ENCODE results near the gene INHBB.
"Not testable (repeated sequence)": the region's sequence is repeated elsewhere in the genome, so short reads cannot be mapped to it uniquely, and the experiment has no call there.

INHBB gene

DNA sequence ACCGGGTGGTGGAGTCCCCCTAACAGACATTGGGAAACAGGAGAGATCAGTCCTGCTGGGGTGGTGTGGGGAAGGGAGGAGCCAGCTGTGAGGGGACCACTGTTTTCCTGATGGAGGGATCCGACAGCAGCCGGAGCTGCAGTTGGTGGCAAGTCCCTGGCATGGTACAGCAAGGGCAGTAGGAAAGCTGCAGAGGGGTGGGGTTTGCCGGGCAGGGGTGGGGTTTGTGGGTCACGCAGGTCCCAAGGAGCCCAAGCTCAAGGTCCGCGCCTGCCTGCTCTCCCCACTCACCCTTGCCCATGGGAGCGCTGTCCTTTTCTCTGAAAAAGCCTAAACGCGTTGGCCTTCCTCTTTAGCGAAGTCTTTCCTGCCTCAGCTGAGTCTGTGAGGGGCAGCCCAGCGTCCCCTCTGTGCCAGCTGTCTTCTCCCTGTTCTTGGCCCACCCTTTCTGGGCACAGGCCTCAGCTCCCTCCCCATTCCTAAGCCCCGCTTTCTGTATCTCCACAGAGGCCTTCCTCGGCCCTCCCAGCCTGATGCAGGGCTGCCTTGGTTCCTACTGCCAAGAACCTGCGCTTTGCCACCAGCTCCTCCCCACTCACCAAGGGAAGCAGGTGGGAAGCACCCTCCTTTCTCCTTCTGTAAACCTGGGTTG is 29.3 kb upstream of the INHBB start:
- FAIRE-seq, result no peak
- DNase-seq (ENCODE audit: insufficient read length, low spot score), result no peak
- TF ChIP-seq, protein P1, sequence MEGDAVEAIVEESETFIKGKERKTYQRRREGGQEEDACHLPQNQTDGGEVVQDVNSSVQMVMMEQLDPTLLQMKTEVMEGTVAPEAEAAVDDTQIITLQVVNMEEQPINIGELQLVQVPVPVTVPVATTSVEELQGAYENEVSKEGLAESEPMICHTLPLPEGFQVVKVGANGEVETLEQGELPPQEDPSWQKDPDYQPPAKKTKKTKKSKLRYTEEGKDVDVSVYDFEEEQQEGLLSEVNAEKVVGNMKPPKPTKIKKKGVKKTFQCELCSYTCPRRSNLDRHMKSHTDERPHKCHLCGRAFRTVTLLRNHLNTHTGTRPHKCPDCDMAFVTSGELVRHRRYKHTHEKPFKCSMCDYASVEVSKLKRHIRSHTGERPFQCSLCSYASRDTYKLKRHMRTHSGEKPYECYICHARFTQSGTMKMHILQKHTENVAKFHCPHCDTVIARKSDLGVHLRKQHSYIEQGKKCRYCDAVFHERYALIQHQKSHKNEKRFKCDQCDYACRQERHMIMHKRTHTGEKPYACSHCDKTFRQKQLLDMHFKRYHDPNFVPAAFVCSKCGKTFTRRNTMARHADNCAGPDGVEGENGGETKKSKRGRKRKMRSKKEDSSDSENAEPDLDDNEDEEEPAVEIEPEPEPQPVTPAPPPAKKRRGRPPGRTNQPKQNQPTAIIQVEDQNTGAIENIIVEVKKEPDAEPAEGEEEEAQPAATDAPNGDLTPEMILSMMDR (IDR thresholded peaks at IDR 0.05; ENCODE audit: insufficient read depth, missing control alignments), result no peak

DNA sequence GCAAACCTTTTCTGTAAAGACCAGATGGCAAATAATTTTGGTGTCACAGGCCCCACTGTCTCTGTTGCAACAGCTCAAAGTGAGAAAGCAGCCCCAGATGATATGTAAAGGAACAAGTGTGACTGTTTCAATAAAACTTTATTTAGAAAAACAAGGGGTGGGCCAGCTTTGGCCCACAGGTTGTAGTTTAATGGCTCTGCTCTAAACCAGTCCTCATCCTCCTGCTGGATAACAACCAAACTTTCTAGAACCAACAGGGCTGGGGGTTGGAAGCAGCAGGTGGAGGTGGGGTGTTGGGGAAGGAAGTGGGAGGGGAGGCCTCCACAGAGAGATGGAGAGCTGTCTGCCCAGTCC is 28.8 kb upstream of the INHBB start:
- TF ChIP-seq, protein P1 (IDR thresholded peaks at IDR 0.05; ENCODE audit: insufficient read depth, missing control alignments), result no peak
- DNase-seq (ENCODE audit: insufficient read length, low spot score), result no peak
- no peak for FAIRE-seq

DNA sequence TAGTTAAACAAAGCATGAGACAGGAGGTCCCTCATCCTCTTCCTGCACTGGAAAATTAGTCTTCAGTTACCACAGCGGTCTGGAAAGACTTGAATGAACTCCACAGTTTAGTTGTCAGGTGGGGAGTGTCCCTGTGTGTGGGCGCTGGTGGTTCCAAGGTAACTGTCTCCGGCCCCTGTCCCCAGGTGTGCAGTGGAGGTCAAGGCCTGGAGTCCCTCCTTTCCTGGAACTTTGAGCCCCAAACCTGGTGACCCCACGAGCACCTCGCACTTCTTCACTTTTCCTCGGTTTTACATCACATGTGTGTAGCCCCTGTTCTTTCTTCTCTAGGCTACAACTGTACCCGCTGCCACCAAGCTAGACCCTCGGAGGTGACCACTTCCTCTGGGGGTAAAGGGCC is 28.0 kb upstream of the INHBB start:
- TF ChIP-seq, protein P1 (IDR thresholded peaks at IDR 0.05; ENCODE audit: insufficient read depth, missing control alignments), result no peak
- FAIRE-seq, result no peak
- DNase-seq (ENCODE audit: insufficient read length, low spot score), result no peak

DNA sequence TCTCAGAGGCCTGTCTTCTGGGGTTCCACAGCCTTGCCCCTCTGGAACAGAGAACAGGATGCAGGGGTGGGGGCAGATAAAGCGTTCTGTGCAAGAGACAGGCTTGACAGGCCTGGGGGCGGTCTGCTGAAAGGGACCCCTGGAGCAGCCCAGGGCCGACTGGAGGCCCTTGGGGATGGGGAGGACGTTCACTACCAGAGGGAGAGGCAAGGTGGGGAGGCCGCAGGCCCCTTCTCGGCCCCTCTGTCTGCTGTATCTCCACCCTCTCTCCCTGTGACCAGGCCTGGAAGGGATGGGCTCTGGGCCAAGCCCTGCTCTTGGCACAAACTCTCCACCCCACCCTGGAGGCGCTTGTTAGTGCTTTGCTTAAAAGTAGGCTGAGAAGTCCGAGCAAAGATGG is 27.3 kb upstream of the INHBB start:
- no peak for FAIRE-seq
- DNase-seq (ENCODE audit: insufficient read length, low spot score), result no peak
- TF ChIP-seq, protein P1 (IDR thresholded peaks at IDR 0.05; ENCODE audit: insufficient read depth, missing control alignments), result no peak

DNA sequence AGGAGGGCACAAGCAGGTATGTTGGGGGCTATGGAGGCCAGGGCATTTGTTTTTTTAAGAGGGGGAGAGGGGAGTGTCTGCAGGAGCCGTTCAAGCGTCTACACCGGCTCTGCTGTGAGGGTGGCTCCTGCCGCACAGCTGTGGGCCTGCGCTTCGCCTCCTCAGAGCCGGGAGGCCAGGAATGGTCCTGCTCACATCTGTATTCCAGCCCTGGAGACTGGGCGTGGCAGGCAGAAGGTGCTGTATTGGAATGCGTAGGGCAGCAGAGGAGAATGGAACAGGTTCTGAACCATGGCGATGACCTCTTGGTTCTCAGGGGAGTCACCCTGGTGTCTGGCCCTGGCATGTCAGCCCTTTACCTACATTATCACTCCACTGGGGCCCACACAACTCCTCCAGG is 26.8 kb upstream of the INHBB start:
- TF ChIP-seq, protein P1 (IDR thresholded peaks at IDR 0.05; ENCODE audit: insufficient read depth, missing control alignments), result no peak
- FAIRE-seq (no peak), DNase-seq (ENCODE audit: insufficient read length, low spot score) (no peak)

DNA sequence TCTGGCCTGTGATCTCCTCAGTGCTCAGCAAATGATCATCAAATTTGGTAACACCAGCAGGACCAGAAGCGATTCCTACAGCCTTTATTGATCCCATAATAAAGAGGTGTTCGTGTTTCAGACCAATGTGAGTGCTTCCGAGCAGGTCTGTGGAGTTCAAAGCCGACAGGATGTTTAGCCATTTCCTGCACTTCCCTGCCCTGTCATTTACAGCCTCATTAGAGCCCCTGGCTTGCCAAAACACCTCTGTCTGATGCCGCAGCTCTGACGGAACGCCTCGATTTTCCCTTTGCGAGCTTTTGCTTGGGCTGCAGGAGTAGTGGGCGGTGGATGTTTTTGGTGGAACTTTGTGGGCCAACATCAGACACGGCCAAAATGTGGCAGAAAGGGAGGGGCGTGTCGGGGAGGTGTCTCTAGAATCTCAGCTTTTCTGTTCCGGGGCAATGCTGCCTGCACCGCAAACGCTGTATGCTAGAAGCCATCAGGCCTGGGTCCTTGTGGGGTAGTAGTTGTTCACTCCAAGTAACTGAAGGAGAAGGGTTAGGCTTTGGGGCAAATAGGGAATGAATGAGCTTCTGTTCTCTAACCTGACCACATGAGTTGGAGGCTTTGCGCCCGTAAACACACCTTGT is 26.1 kb upstream of the INHBB start:
- no peak for DNase-seq (ENCODE audit: insufficient read length, low spot score)
- no peak for FAIRE-seq
- TF ChIP-seq, protein P1 (IDR thresholded peaks at IDR 0.05; ENCODE audit: insufficient read depth, missing control alignments), result no peak

DNA sequence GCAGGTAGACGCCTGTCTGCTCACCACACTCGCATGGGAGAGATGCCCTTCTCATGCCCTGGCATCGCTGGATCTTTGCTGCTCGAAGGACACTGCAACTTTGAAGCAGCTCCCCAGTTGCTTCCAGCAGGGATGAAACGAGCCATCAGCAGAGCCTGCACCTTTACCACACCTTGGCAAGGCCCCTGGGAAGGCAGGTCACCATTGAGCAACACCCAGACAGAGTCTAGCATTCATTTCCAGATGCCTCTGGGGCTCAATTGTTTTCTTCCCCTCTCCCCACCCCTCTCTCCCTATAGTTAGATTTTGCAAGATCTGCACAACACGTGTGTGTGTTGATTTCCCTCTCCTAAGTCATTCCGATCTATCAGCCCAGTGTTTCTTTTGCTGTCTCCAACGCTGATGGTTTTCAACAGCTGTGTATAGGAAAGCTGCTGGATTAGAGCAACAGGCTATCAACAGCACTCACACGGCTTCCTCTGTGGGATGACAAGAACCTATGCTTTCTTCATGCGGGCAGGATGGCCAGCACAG is 25.6 kb upstream of the INHBB start:
- FAIRE-seq, result no peak
- TF ChIP-seq, protein P1 (IDR thresholded peaks at IDR 0.05; ENCODE audit: insufficient read depth, missing control alignments), result no peak
- no peak for DNase-seq (ENCODE audit: insufficient read length, low spot score)

DNA sequence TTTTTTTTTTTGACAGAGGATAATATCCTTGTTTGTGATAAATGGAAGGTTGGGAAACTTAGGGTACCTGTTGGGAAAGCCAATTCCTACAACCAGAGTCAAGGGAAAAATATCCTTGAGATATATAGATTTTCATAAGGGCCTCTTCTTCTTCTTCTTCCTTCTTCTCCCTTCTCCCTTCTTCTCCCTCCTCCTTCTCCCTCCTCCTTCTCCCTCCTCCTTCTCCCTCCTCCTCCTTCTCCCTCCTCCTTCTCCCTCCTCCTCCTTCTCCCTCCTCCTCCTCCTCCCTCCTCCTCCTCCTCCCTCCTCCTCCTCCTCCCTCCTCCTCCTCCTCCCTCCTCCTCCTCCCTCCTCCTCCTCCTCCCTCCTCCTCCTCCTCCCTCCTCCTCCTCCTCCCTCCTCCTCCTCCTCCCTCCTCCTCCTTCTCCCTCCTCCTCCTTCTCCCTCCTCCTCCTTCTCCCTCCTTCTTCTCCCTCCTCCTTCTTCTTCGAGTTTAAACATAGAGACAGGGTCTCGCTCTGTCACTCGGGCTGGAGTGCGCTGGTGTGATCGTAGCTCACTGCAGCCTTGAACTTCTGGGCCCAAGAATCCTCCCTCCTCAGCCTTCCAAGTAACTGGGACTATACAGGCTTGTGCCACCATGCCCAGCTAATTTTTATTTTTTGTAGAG is 24.9 kb upstream of the INHBB start:
- DNase-seq (ENCODE audit: insufficient read length, low spot score); FAIRE-seq: not testable (repeated sequence)

Data from D721Med (cell line).